Kidney (tissue), 14 donors: ENCODE data around the gene SRRM1. TPM values are rescaled to one million over a fixed set of nuclear protein-coding genes. Genes with fewer than 3 reads are reported as not detected.

Experiments
- DNase-seq, 5 donors: peaks; one replicate each; pipeline ENCODE4 v3.0.0-alpha.2; 2013 to 2020
- FAIRE-seq: peaks from 2 replicates; lab custom pipeline; 2012; peaks lifted over from hg19 to GRCh38; lab: Jason Lieb, UNC
- H3K27ac ChIP-seq, 2 donors: one replicate each; pipeline ENCODE4 v1.7.0; 2013; ENCODE audit warnings: low read depth in 2 of 2, low read length in 2 of 2, inconsistent platforms in 1 of 2
- H3K27me3 ChIP-seq: one replicate; pipeline ENCODE4 v1.7.1; 2013; ENCODE audit warnings: low read length, inconsistent platforms; ENCODE audit not compliant: control insufficient read depth, insufficient read depth
- H3K36me3 ChIP-seq, 3 donors: one replicate each; pipeline versions ENCODE4 v1.7.0 to v1.7.1; 2013; ENCODE audit warnings: low read length in 3 of 3, control low read depth in 1 of 3, inconsistent platforms in 1 of 3; ENCODE audit not compliant: insufficient read depth in 3 of 3, control insufficient read depth in 2 of 3
- H3K4me1 ChIP-seq, 3 donors: one replicate each; pipeline versions ENCODE4 v1.7.0 to v1.7.1; 2013; ENCODE audit warnings: low read length in 3 of 3, inconsistent platforms in 1 of 3, low read depth in 1 of 3; ENCODE audit not compliant: control insufficient read depth in 2 of 3, insufficient read depth in 2 of 3
- H3K4me3 ChIP-seq, 3 donors: one replicate each; pipeline versions ENCODE4 v1.7.0 to v1.8.1; 2013; ENCODE audit warnings: low read length in 3 of 3, control low read depth in 1 of 3, inconsistent platforms in 1 of 3
- H3K9ac ChIP-seq, 3 donors: one replicate each; pipeline versions ENCODE4 v1.7.0 to v1.7.1; 2013; ENCODE audit warnings: low read length in 3 of 3, control low read depth in 1 of 3, inconsistent platforms in 1 of 3
- H3K9me3 ChIP-seq, 3 donors: one replicate each; pipeline versions ENCODE4 v1.7.0 to v1.7.1; 2013; ENCODE audit warnings: low read length in 3 of 3, control low read depth in 1 of 3, inconsistent platforms in 1 of 3; ENCODE audit not compliant: control insufficient read depth in 2 of 3, insufficient read depth in 1 of 3
- intact Hi-C: fragments of 100-400 bp; cut with DNase I; formaldehyde crosslinking; loops from one replicate; pipeline ENCODE4 v1.11.1; 2022
- polyA plus RNA-seq: library from polyadenylated mRNA; stranded (reverse); fragments of 350-450 nt; fragmentation: Illumina TruSeq; extraction: RNeasy Lipid Tissue Mini Kit (QIAGEN cat#74804); gene quantifications from one replicate; pipeline ENCODE4 v1.2.3, GENCODE V29; 2014; ENCODE audit warnings: low read depth, low replicate concordance; ENCODE audit not compliant: insufficient read depth
- total RNA-seq: library from RNA; stranded (reverse); fragmentation: NEBNext Ultra II Directional; extraction: Animal tissue kit (Norgen Biotek cat#: 25700); gene quantifications from one replicate; pipeline ENCODE4 v1.2.1, GENCODE V29; 2021
- TF ChIP-seq, protein P1 (sequence below): IDR thresholded peaks from 3 replicates; pipeline ENCODE4 v1.5.1; 2012; ENCODE audit warnings: mild to moderate bottlenecking, moderate library complexity, borderline replicate concordance; ENCODE audit not compliant: insufficient read depth; ENCODE audit errors: extremely low read depth
- donor health status: control.
- donor health status: control.
- donor health status: control.
- donor health status: control.
- donor health status: control.
- donor health status: DM: yes; HTN: yes; CAD: no.
- donor health status: Normal renal cell carcinoma (clear cell type).

SRRM1 gene
- total and polyA plus RNA-seq, 2 donors from 2014 or later = 21.1 to 123 TPM

DNA sequence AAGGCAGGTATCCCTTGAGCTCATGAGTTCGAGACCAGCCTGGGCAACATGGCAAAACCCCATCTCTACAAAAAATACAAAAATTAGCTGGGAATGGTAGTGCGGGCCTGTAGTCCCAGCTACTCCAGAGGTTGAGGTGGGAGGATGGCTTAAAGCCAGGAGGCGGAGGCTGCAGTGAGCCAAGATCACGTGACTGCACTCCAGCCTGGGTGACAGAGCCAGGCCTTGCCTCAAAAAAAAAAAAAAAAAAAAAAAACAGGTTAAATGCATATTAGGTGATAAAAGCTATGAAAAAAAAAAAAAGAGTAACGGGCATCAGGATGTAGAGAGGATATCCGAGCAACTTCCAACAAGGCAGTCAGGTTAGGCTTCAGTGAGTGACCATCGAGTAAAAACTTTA is 2.8 kb upstream of the SRRM1 start:
- H3K27ac ChIP-seq = no peak overlapping the region
- H3K36me3 ChIP-seq = no peaks in the 10 kb centered on the region
- H3K9me3 ChIP-seq = no peaks in the 10 kb centered on the region
- no peak overlapping the region for H3K4me3 ChIP-seq
- peaks cover 3 to 17% (median 15%) of the 10 kb centered on the region in 3 donors for H3K4me1 ChIP-seq
- intact Hi-C loops = no loop called here
- no peak overlapping the region for H3K9ac ChIP-seq
- FAIRE-seq (no peak), DNase-seq (no peak)
- H3K27me3 ChIP-seq = no peaks in the 10 kb centered on the region
- TF ChIP-seq, protein P1, sequence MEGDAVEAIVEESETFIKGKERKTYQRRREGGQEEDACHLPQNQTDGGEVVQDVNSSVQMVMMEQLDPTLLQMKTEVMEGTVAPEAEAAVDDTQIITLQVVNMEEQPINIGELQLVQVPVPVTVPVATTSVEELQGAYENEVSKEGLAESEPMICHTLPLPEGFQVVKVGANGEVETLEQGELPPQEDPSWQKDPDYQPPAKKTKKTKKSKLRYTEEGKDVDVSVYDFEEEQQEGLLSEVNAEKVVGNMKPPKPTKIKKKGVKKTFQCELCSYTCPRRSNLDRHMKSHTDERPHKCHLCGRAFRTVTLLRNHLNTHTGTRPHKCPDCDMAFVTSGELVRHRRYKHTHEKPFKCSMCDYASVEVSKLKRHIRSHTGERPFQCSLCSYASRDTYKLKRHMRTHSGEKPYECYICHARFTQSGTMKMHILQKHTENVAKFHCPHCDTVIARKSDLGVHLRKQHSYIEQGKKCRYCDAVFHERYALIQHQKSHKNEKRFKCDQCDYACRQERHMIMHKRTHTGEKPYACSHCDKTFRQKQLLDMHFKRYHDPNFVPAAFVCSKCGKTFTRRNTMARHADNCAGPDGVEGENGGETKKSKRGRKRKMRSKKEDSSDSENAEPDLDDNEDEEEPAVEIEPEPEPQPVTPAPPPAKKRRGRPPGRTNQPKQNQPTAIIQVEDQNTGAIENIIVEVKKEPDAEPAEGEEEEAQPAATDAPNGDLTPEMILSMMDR = no peak

DNA sequence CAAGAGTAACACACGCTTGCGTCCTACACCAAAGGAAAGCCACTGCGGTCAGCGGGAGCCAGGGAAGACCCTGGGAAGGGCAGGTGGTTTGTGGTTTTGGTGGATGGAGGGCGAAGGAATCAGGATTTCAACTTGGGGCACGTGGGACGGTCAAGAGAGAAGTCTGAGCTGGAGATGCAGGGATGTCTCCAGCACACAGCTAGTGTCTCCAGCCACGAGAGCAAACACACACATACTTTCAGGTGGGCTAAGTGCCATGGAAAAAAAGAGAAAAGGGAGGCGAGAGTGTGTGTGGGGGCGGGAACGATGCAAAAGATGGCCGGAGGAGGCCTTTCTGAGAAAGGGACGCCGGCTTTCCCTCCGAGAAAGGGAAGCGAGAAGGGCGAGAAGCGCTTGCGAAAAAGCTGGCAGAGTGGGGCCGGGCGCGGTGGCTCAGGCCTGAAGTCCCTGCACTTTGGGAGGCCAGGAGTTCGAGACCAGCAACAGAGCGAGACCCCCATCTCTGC is 1.4 kb upstream of the SRRM1 start:
- H3K9me3 ChIP-seq = no peaks in the 10 kb centered on the region
- peak overlapping the region; percentile 13 to 77 (median 29) for H3K9ac ChIP-seq
- peaks cover 3 to 17% (median 16%) of the 10 kb centered on the region in 3 donors for H3K4me1 ChIP-seq
- DNase-seq (peak; percentile 28 to 79 (median 68)), FAIRE-seq (no peak)
- TF ChIP-seq, protein P1 = no peak
- peak overlapping the region; percentile 15 to 98 (median 31) for H3K4me3 ChIP-seq
- H3K36me3 ChIP-seq = peaks cover 0 to 3% (median 2%) of the 10 kb centered on the region in 3 donors
- no peaks in the 10 kb centered on the region for H3K27me3 ChIP-seq
- intact Hi-C loops = no loop called here
- H3K27ac ChIP-seq = peak overlapping the region; percentile 59 to 75

DNA sequence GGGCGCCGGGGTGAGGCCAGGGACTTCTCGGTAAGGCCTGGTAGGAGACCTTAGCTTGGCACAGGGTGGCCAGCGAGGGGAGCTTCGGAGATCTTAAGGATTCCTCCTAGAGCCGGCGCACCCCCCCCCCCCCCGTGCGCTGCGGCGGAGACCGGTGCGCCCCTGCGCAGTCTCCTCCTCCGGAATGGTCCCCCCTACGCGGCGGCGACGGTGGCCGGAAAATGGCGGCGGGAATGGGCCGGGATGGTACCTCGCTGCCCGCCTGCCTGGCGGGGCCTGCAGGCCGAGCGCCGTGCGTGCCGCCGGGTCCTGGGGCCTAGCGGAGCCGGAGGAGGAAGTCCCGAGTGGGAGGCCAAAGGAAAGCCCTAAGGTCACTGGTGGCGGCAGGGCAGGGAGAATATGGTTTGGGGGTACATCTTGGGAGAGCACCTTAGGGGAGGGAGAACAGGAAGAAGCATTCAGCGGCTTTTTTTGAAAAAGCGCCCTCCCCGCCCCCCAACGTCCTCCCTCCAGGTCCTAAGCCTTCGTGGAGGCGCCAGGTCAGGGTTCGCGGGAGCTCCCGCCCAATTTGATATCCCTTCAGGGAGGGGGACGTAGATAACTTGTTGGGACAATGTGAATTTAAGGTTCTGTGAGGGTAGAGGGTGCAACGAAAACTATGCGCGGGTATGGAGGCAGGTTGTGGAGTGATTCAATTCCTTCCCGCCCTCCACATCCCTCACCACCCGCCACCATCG is 429 bp downstream of the SRRM1 start:
- Histone ChIP-seq H3K27ac (peak overlapping the region; percentile 87), H3K4me3 (peak overlapping the region; percentile 83 to 86 (median 83)), H3K4me1 (peaks cover 3 to 17% (median 16%) of the 10 kb centered on the region in 3 donors), H3K9me3 (no peaks in the 10 kb centered on the region), H3K9ac (peak overlapping the region; percentile 81 to 91 (median 84)), H3K36me3 (peaks cover 11 to 18% (median 12%) of the 10 kb centered on the region in 3 donors), H3K27me3 (no peaks in the 10 kb centered on the region)
- FAIRE-seq (no peak), DNase-seq (peak in 3 of 5 donors; percentile 35 to 88 (median 83))
- intact Hi-C loops = no loop called here
- TF ChIP-seq, protein P1 = no peak
